Chondrocyte (in vitro differentiated cells): Measurements from ENCODE around the gene SPATS2L. TPM values are rescaled to one million over a fixed set of nuclear protein-coding genes. Genes with fewer than 3 reads are reported as not detected.

Experiments
- DNase-seq: peaks from one replicate; pipeline ENCODE4 v3.0.0; 2021; ENCODE audit warnings: mixed read lengths, low spot score
- H3K27ac Mint-ChIP-seq: one replicate; pipeline ENCODE4 v1.8.0; 2021; ENCODE audit warnings: mild to moderate bottlenecking, moderate library complexity, mixed read lengths; ENCODE audit not compliant: unreplicated experiment
- H3K27me3 Mint-ChIP-seq: 2 replicates; pipeline ENCODE4 v1.8.0; 2021; ENCODE audit warnings: low read depth, mixed read lengths
- H3K36me3 Mint-ChIP-seq: 2 replicates; pipeline ENCODE4 v1.8.0; 2021; ENCODE audit warnings: low read depth, mixed read lengths
- H3K4me1 Mint-ChIP-seq: 2 replicates; pipeline ENCODE4 v1.8.0; 2021; ENCODE audit warnings: low read depth, mild to moderate bottlenecking, mixed read lengths
- H3K4me3 Mint-ChIP-seq: one replicate; pipeline ENCODE4 v1.8.0; 2021; ENCODE audit warnings: mild to moderate bottlenecking, moderate library complexity, mixed read lengths; ENCODE audit not compliant: unreplicated experiment
- H3K9me3 Mint-ChIP-seq: 2 replicates; pipeline ENCODE4 v1.8.0; 2021; ENCODE audit warnings: low read depth, mixed read lengths
- total RNA-seq: library from RNA; stranded (reverse); gene quantifications from 3 replicates; pipeline ENCODE4 v1.2.1, GENCODE V29; 2021
- TF ChIP-seq, protein P1 (sequence below): fragments of 200-600 bp; sonication (generic); IDR thresholded peaks from 2 replicates; pipeline ENCODE4 v1.5.0; 2021; ENCODE audit warnings: antibody characterized with exemption, mild to moderate bottlenecking, moderate library complexity

SPATS2L gene
- total RNA-seq, 1 donor from 2014 or later: 237 TPM

DNA sequence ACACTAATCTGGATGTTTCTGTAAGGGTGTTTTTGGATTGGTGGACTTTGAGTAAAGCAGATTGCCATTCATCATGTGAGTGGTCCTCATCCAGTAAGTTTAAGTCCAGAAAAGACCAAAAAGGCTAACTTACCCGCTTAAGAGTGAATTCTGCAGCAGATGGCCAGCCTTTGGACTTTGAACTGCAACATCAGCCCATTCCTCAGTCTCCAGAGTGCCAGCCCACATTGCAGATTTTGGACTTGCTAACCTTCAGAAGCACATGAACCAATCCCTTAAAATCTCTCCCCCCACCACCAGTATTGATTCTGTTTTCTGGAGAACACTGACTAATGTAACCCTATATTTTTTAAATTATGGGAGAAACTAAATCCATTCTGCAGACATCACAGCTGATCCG lies 30.0 kb upstream of the SPATS2L start:
- no peaks in the 10 kb centered on the region for H3K36me3 Mint-ChIP-seq
- H3K27me3 Mint-ChIP-seq: no peaks in the 10 kb centered on the region
- no peaks in the 10 kb centered on the region for H3K9me3 Mint-ChIP-seq
- TF ChIP-seq, protein P1, sequence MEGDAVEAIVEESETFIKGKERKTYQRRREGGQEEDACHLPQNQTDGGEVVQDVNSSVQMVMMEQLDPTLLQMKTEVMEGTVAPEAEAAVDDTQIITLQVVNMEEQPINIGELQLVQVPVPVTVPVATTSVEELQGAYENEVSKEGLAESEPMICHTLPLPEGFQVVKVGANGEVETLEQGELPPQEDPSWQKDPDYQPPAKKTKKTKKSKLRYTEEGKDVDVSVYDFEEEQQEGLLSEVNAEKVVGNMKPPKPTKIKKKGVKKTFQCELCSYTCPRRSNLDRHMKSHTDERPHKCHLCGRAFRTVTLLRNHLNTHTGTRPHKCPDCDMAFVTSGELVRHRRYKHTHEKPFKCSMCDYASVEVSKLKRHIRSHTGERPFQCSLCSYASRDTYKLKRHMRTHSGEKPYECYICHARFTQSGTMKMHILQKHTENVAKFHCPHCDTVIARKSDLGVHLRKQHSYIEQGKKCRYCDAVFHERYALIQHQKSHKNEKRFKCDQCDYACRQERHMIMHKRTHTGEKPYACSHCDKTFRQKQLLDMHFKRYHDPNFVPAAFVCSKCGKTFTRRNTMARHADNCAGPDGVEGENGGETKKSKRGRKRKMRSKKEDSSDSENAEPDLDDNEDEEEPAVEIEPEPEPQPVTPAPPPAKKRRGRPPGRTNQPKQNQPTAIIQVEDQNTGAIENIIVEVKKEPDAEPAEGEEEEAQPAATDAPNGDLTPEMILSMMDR: no peak
- H3K4me1 Mint-ChIP-seq: peaks cover 14% of the 10 kb centered on the region
- H3K4me3 Mint-ChIP-seq: no peak overlapping the region
- no peak overlapping the region for H3K27ac Mint-ChIP-seq
- DNase-seq: no peak

DNA sequence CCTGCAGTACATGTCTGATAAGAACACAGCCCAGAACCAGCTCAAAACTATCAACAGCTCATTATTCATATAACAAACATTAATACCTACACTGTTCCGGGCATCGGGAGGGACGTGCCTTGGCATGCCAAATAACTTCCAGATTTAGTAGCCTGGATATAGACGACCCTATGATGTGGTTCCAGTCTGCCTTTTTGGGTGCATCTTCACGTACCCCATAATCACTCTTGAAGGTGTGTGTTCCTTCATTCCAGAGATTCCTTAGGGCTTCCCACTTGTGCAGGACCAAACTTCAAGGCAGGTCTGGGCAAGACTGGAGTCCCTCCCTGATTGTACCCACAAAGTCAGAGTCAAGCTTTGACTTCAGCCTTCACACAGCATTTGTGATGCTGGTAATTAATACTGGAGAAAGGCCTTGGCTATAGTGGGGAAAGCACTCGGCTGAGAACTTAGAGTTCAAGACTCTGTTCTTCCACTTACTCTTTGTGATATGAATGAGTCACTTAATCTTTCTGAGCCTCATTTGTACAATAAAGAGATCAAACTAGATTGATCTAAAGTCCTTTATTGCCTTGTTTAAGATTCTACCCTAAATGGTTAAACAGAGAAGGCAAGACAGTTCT lies 27.7 kb upstream of the SPATS2L start:
- H3K36me3 Mint-ChIP-seq: no peaks in the 10 kb centered on the region
- H3K27me3 Mint-ChIP-seq: no peaks in the 10 kb centered on the region
- TF ChIP-seq, protein P1: no peak
- H3K4me3 Mint-ChIP-seq: no peak overlapping the region
- peaks cover 14% of the 10 kb centered on the region for H3K4me1 Mint-ChIP-seq
- no peaks in the 10 kb centered on the region for H3K9me3 Mint-ChIP-seq
- H3K27ac Mint-ChIP-seq: no peak overlapping the region
- DNase-seq: no peak

DNA sequence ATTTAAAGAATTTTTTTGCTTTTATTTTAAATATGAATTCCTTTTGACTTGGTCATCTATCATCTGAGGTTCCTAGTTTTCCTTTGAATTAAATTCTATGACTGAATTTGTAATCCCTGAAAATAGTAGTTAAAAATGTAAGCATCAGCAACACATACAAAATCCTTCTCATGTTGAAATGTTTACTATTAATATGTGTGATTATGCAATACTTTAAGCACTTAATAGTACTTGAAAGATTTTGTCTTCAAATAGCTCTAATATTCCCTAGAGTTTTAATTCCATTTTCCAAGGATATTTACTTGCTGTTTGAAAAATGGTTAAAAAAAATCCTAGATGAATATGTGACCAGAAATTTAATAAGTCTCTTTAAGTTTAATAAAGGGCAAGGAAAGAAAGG lies 26.6 kb upstream of the SPATS2L start:
- Mint-ChIP-seq H3K27ac (no peak overlapping the region), H3K27me3 (no peaks in the 10 kb centered on the region), H3K4me1 (peaks cover 6% of the 10 kb centered on the region), H3K9me3 (no peaks in the 10 kb centered on the region), H3K36me3 (no peaks in the 10 kb centered on the region), H3K4me3 (no peak overlapping the region)
- DNase-seq: no peak
- TF ChIP-seq, protein P1: no peak

DNA sequence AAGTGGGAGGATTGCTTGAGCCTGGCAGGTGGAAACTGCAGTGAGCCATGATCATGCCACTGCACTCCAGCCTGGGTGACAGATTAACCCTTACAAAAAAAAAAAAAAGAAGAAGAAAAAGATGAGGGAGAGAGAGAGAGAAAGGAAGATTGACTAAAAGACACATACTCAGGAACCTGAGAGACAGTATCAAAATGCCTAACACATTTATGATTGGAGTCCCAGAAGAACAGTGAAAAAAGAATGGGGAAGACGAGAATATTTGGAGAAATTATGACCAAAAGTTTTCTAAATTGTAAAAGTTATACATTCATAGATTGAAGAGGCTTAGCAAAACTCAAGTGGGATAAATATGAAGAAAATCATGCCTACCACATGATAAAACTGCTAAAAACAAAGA lies 19.9 kb upstream of the SPATS2L start:
- no peak overlapping the region for H3K4me3 Mint-ChIP-seq
- peaks cover 4% of the 10 kb centered on the region for H3K4me1 Mint-ChIP-seq
- H3K27me3 Mint-ChIP-seq: no peaks in the 10 kb centered on the region
- H3K9me3 Mint-ChIP-seq: no peaks in the 10 kb centered on the region
- H3K36me3 Mint-ChIP-seq: no peaks in the 10 kb centered on the region
- TF ChIP-seq, protein P1: no peak
- no peak for DNase-seq
- no peak overlapping the region for H3K27ac Mint-ChIP-seq

DNA sequence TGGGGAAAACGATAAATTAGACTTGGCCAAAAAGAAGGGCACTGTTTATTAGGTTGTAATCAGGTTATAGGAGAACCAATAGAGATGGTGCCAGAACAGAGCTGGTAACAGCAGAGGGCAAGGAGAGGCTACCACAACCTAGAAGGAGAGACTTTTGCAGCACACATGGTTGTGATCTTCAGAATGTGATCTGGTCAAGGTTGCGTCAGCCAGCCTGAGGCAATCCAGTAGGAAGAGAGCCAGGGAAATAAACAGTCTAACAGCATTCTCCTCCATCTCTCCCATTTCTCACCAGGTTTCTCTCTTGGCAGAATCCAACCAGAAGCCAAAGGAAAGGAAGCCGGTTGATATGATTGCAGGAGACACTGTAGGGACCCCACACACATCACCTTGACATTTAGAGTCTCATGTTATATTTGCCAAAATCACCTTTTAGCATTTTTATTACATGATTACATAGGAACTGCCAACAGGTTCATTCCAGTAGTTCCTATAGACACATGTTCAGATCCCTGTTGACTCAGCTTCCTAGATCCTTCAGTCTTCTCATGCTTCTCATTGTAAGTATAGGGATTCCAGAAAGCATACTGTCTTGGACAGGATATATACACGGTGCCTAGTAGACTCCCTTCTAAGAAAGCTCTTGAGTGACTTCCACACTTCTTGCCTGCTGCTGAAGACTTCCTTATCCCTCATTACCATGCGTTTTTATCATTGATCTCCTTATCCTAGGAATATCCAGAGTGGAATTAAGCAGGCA lies 17.6 kb upstream of the SPATS2L start:
- H3K27me3 Mint-ChIP-seq: no peaks in the 10 kb centered on the region
- no peak overlapping the region for H3K4me3 Mint-ChIP-seq
- no peak for DNase-seq
- H3K36me3 Mint-ChIP-seq: no peaks in the 10 kb centered on the region
- TF ChIP-seq, protein P1: no peak
- H3K9me3 Mint-ChIP-seq: no peaks in the 10 kb centered on the region
- peaks cover 4% of the 10 kb centered on the region for H3K4me1 Mint-ChIP-seq
- no peak overlapping the region for H3K27ac Mint-ChIP-seq
